Tibial nerve (tissue), 4 donors: ENCODE data around the gene C1RL.

Experiments
- CTCF ChIP-seq, 5 experiments: fragments of 200-600 bp in 3 of 5; fragments of 450-650 bp in 2 of 5; sonication (generic) in 3 of 5; IDR thresholded peaks; one replicate each; pipeline ENCODE4 v1.5.1; 2016 to 2019; ENCODE audit warnings: antibody characterized with exemption in 5 of 5, mild to moderate bottlenecking in 3 of 5, moderate library complexity in 2 of 5
- EP300 ChIP-seq, 2 donors: sonication (generic); formaldehyde crosslinking; IDR thresholded peaks; one replicate each; pipeline ENCODE4 v1.6.1; 2017; ENCODE audit warnings: antibody characterized with exemption in 2 of 2, mild to moderate bottlenecking in 1 of 2

- no peak for TF ChIP-seq CTCF (IDR thresholded peaks at IDR 0.05)
- TF ChIP-seq EP300 (IDR thresholded peaks at IDR 0.05), result no peak
Observed at GRCh38 chr12:7089196-7089871, 19.7 kb downstream of the C1RL start.
